EL (cell line): ENCODE data around the gene NUDT10.
"Not testable (repeated sequence)": the region's sequence is repeated elsewhere in the genome, so short reads cannot be mapped to it uniquely, and the experiment has no call there.

Experiments used
- DNase-seq: peaks from one replicate; pipeline ENCODE4 v3.0.0-alpha.2; 2016

NUDT10 gene

GRCh38 chrX:51332188-51332942 is at the start of gene NUDT10:
NUDT10 (plus strand) TSS chrX:51332822; CDS start chrX:51332966, 144 bp downstream.
- DNase-seq, result peak; percentile 17

GRCh38 chrX:51292421-51292820 is 40.2 kb upstream of the NUDT10 start:
- DNase-seq, result no peak

GRCh38 chrX:51296138-51296537 is 36.5 kb upstream of the NUDT10 start:
- DNase-seq, result no peak

- no peak for DNase-seq
Measured at GRCh38 chrX:51316271-51316670, 16.4 kb upstream of the NUDT10 start.

GRCh38 chrX:51332943-51333785 is 542 bp downstream of the NUDT10 start:
- not testable (repeated sequence) for DNase-seq

- no peak for DNase-seq
Measured at GRCh38 chrX:51334276-51334675, 1.7 kb downstream of the NUDT10 start.

GRCh38 chrX:51336584-51336983 is 4.0 kb downstream of the NUDT10 start:
- DNase-seq, result peak; percentile 5

GRCh38 chrX:51361251-51361650 is 28.6 kb downstream of the NUDT10 start:
- no peak for DNase-seq

- no peak for DNase-seq
Measured at GRCh38 chrX:51376672-51377071, 44.0 kb downstream of the NUDT10 start.
